NCI-H526 (cell line): Measurements from ENCODE around the gene NDOR1.

ENCODE experiments used
- DNase-seq, 2 experiments: peaks; one replicate each; lab custom pipeline; 2025; lab: John Stamatoyannopoulos, UW

Gene NDOR1

DNA sequence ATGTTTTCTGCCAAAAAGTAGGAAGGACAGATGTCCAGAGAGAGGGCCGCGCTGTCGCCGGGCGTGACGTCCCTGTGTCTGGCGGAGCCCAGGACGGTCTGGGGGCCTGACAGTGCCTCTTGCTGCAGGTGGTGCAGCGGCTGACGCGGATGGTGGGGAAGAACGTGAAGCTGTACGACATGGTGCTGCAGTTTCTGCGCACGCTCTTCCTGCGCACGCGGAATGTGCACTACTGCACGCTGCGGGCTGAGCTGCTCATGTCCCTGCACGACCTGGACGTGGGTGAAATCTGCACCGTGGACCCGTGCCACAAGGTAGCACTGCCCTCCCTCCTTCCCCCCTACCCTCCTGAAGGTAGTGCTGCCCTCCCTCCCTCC, 57.4 kb downstream of the NDOR1 start:
- DNase-seq: no peak

DNA sequence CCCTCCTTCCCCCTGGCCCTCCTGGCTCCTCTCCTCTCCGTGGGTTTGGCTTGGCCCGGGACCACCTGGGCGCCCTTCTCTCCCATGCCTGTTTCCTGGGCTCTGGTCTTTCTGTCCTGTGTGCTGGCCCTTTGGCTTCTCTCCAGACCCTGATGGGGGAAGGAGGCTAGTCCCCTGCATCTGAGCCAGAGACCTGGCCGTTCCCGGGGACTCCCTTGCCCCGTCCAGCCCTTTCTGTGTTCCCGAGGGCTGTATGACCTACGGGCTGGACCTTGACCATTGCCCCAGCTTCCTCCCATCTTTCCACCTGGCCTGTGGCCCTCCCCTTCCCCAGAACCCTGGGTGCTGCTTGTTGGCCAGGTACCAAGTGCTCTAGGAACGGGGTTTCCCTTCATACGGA, 58.0 kb downstream of the NDOR1 start:
- DNase-seq: no peak

DNA sequence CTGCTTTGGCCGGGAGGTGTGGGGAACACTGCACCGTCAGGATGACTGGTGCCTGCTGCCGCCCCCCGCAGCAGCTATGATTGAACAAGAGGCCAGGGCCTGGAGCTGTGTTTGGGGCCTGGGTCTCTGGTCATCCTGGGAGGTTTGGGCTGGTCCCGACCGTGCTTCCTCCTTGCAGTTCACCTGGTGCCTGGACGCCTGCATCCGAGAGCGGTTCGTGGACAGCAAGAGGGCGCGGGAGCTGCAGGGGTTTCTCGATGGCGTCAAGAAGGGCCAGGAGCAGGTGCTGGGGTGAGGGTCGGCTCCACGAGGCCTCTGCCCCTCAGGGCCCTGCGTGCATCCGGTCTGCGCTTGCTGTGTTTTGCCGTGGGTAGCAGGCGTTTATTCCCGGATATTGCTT, 58.6 kb downstream of the NDOR1 start:
- DNase-seq: no peak

DNA sequence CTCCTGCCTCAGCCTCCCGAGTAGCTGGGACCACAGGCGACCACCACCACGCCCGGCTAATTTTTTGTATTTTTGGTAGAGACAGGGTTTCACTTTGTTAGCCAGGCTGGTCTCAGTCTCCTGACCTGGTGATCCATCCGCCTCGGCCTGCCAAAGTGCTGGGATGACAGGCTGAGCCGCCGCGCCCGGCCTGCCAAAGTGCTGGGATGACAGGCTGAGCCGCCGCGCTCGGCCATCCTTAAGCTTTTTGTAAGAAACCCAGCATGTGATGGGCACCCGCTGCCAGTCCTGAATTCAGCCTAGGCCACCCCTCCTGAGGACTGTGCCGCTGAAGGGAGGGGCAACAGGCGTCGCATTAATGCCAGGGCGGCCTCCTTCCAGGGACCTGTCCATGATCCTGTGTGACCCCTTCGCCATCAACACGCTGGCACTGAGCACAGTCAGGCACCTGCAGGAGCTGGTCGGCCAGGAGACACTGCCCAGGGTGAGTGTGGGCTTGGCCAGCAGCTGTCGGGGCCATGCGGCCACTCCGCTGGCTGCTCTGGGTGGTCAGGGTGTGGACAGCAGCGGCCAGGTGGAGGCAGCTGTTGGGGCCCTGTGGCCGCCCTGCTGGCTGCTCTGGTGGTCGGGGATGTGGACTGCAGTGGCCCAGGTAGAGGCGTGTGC, 60.1 kb downstream of the NDOR1 start:
- no peak for DNase-seq

DNA sequence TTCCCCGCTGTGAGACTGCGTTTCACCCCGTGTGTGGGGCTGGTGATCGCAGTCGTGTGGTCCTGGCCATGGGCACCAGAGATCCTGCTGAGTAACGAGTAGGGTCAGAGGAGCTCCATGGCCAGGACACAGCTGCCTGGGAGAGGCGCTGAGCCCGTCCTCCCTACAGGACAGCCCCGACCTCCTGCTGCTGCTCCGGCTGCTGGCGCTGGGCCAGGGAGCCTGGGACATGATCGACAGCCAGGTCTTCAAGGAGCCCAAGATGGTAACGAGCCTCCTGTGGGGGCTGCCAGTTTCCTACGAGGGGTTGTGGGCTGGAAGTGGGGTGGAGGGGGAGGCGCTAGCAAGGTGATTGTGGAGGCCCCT, 60.6 kb downstream of the NDOR1 start:
- DNase-seq: no peak
